Measurements from ENCODE around the gene CNNM2.

GRCh38 chr10:103100620-103101019 lies 182.5 kb downstream of the CNNM2 start:
- no peak for TF ChIP-seq POLR2AphosphoS5 (IDR thresholded peaks at IDR 0.05; ENCODE audit: low read depth, low read length)
- TF ChIP-seq FOXP2 (optimal IDR thresholded peaks at IDR 0.05; ENCODE audit: borderline replicate concordance, extremely low read depth, extremely low read length, insufficient read depth) = no peak
- no peak for TF ChIP-seq TAF1 (IDR thresholded peaks at IDR 0.05; ENCODE audit: borderline replicate concordance, insufficient read depth, low read length)

Data from PFSK-1 (cell line).